HG03442 (cell line): ENCODE data around the gene COQ4.
"Not testable (repeated sequence)": the region's sequence is repeated elsewhere in the genome, so short reads cannot be mapped to it uniquely, and the experiment has no call there.

ENCODE experiments used
- ATAC-seq: cut with Tn5 transposase; IDR thresholded peaks from one replicate; pipeline ENCODE4 v1.9.1; 2021; ENCODE audit warnings: mild to moderate bottlenecking, moderate library complexity; ENCODE audit not compliant: unreplicated experiment

COQ4 gene

GRCh38 chr9:128322404-128323211 is at the start of gene COQ4, which contains the start of gene TRUB2:
TSS of gene COQ4 (plus strand) at chr9:128322839. CDS start at chr9:128322859, 20 bp downstream.
TSS of gene TRUB2 (minus strand) at chr9:128322447. CDS start at chr9:128322408, 39 bp downstream.
- peak; percentile 73 for ATAC-seq

GRCh38 chr9:128274245-128274644 is 48.4 kb upstream of the COQ4 start:
- ATAC-seq = no peak

GRCh38 chr9:128275198-128276007 is 47.2 kb upstream of the COQ4 start, which contains the start of gene GOLGA2:
TSS of gene GOLGA2 (minus strand) at chr9:128276007. CDS start at chr9:128275976, 31 bp downstream.
- peak; percentile 31 for ATAC-seq

GRCh38 chr9:128276008-128276573 is 46.5 kb upstream of the COQ4 start, which contains the start of gene SWI5:
TSS of gene SWI5 (plus strand) at chr9:128276276.
- ATAC-seq = peak; percentile 95

GRCh38 chr9:128276574-128277270 is 45.9 kb upstream of the COQ4 start:
- no peak for ATAC-seq

GRCh38 chr9:128279088-128280073 is 43.3 kb upstream of the COQ4 start:
- ATAC-seq = not testable (repeated sequence)

- no peak for ATAC-seq
Observed at GRCh38 chr9:128280084-128280622, 42.5 kb upstream of the COQ4 start.

GRCh38 chr9:128282500-128282899 is 40.1 kb upstream of the COQ4 start:
- no peak for ATAC-seq

- no peak for ATAC-seq
Observed at GRCh38 chr9:128285033-128285784, 37.4 kb upstream of the COQ4 start.

GRCh38 chr9:128286440-128286839 is 36.2 kb upstream of the COQ4 start:
- ATAC-seq = no peak

- no peak for ATAC-seq
Observed at GRCh38 chr9:128288273-128289004, 34.2 kb upstream of the COQ4 start.

- no peak for ATAC-seq
Observed at GRCh38 chr9:128292009-128292408, 30.6 kb upstream of the COQ4 start.

GRCh38 chr9:128293091-128293490 is 29.5 kb upstream of the COQ4 start:
- no peak for ATAC-seq

GRCh38 chr9:128294142-128294541 is 28.5 kb upstream of the COQ4 start:
- no peak for ATAC-seq

GRCh38 chr9:128296340-128297220 is 26.1 kb upstream of the COQ4 start:
- ATAC-seq = no peak

GRCh38 chr9:128297221-128297773 is 25.3 kb upstream of the COQ4 start:
- no peak for ATAC-seq
